Stimulated activated CD8-positive, alpha-beta memory T cell treated with anti-CD3 and anti-CD28 coated beads, Interleukin-2, amount 100 ng/mL, for 1 hour (primary cell): Measurements from ENCODE around the gene KCNJ14.

Experiments used
- DNase-seq, 2 donors: peaks; one replicate each; pipeline ENCODE4 v3.0.0-alpha.2; 2020; ENCODE audit warnings: low read depth in 2 of 2

KCNJ14 gene

GRCh38 chr19:48455171-48455907 lies at the start of gene KCNJ14:
Gene KCNJ14, plus strand, starts transcription at chr19:48455574. Its CDS starts 6,151 bp downstream, at chr19:48461725.
- DNase-seq: no peak

GRCh38 chr19:48405850-48406249 lies 49.5 kb upstream of the KCNJ14 start:
- no peak for DNase-seq

GRCh38 chr19:48413879-48414587 lies 41.3 kb upstream of the KCNJ14 start:
- DNase-seq: no peak

GRCh38 chr19:48415395-48415794 lies 40.0 kb upstream of the KCNJ14 start:
- peak in 1 of 2 donors; percentile 51 for DNase-seq

- DNase-seq: no peak
Measured at GRCh38 chr19:48415806-48416221, 39.6 kb upstream of the KCNJ14 start.

- DNase-seq: no peak
Measured at GRCh38 chr19:48417421-48417820, 38.0 kb upstream of the KCNJ14 start.

- DNase-seq: no peak
Measured at GRCh38 chr19:48418317-48419064, 36.9 kb upstream of the KCNJ14 start.

GRCh38 chr19:48419158-48419920 lies 36.0 kb upstream of the KCNJ14 start:
- peak; percentile 33 to 46 for DNase-seq

GRCh38 chr19:48421548-48421947 lies 33.8 kb upstream of the KCNJ14 start:
- no peak for DNase-seq

GRCh38 chr19:48424694-48425219 lies 30.6 kb upstream of the KCNJ14 start:
- DNase-seq: no peak

GRCh38 chr19:48428670-48429069 lies 26.7 kb upstream of the KCNJ14 start:
- no peak for DNase-seq

GRCh38 chr19:48433337-48433736 lies 22.0 kb upstream of the KCNJ14 start:
- no peak for DNase-seq

- DNase-seq: no peak
Measured at GRCh38 chr19:48436586-48436985, 18.8 kb upstream of the KCNJ14 start.

- no peak for DNase-seq
Measured at GRCh38 chr19:48441360-48442050, 13.9 kb upstream of the KCNJ14 start.

GRCh38 chr19:48442116-48443035 lies 13.0 kb upstream of the KCNJ14 start:
- DNase-seq: no peak

- DNase-seq: no peak
Measured at GRCh38 chr19:48443256-48443655, 12.1 kb upstream of the KCNJ14 start.

- DNase-seq: no peak
Measured at GRCh38 chr19:48443731-48444128, 11.6 kb upstream of the KCNJ14 start.

GRCh38 chr19:48444129-48444935 lies 11.0 kb upstream of the KCNJ14 start:
- DNase-seq: no peak

GRCh38 chr19:48444936-48445200 lies 10.5 kb upstream of the KCNJ14 start:
- no peak for DNase-seq
